ENCODE measurements around the gene TMBIM6.

- no peak for TF ChIP-seq POLR2AphosphoS5 (IDR thresholded peaks at IDR 0.05)
- no peak for TF ChIP-seq CTCF (IDR thresholded peaks at IDR 0.05)
- TF ChIP-seq POLR2A (IDR thresholded peaks at IDR 0.05): no peak
These were observed 47.4 kb upstream of the TMBIM6 start for GRCh38 chr12:49693931-49694444.

Measured in stomach (tissue), 4 donors.